Dedifferentiated amniotic fluid mesenchymal stem cell (primary cell): ENCODE measurements around the gene BCL2L13.

Experiments used
- DNase-seq: peaks from one replicate; pipeline ENCODE4 v3.0.0-alpha.2; 2016; ENCODE audit errors: extremely low spot score

Gene BCL2L13

GRCh38 chr22:17779286-17780115 is 140.9 kb downstream of the BCL2L13 start:
- no peak for DNase-seq

DNA sequence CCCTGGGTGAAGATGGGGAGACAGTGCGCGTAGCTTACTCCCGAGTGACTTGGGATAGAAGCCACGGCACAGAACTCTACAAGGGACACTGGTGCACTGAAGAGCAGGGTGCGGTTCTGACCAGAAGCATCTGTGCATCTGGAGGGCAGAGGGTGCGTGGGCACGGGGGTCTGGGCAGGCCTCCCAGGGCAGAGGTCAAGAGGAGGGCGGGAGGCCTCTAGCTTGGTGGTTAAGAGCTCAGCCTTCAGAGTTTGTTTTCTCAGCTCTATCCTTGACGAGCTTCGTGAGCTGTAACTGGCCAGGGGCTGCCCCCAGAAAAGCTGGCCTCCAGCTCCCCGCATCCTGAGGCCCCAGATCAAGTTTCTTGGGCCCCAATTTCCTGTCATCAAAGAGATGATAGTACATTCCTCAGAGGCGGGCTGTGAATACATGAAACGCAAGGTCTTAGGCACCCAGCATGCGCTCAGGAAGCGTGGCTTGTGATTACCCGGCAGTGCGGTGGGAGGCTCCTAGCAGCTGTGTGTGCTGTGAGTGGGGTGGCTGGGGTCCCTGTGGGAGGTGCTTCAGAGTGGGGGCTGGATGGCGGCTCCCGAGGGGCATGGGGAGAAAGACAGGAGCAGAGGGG is 141.7 kb downstream of the BCL2L13 start:
- no peak for DNase-seq
